HG03469 (cell line): Measurements from ENCODE around the gene NPR2.
A peak's percentile ranks its signal among the peaks of the same experiment; 100 is the strongest.

Experiments
- ATAC-seq: cut with Tn5 transposase; IDR thresholded peaks from one replicate; pipeline ENCODE4 v1.9.1; 2021; ENCODE audit warnings: mild to moderate bottlenecking, moderate library complexity, moderate number of reproducible peaks; ENCODE audit not compliant: unreplicated experiment

The NPR2 gene

DNA sequence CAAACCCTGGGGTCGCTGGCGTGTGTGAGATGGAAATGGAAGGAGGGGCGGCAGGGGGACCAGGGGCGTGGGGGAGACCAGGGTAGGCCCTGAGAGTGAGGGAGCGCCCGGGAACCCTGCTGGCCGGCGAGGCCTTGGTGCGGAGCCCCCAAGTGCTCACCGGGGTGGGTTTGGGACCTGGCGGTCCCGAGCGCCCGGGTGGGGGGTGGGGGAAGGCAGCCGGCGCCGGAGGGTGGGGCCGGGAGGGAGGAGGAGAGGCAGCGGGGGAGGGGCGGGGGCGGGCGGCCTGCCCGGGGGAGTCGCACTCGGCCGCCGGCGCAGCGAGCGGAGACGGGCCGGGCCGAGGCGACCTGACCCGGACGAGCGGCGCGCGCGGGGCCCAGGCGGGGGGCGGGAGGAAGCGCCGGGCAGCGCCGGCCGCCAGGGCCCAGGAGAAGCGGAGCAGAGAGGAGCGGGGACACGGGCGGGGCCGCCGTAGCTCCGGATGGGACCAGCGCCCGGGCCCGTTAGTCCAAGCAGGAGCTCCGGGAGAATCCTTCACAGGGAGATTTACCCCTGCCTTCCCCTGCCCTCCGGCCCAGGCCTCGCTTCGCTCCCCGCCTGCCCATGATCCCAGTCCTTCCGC, at the start of gene NPR2:
Gene NPR2 (plus strand): TSS at position 295 of the 625 bp plus-strand sequence. CDS start 818 bp downstream, outside the sequence.
- no peak for ATAC-seq

DNA sequence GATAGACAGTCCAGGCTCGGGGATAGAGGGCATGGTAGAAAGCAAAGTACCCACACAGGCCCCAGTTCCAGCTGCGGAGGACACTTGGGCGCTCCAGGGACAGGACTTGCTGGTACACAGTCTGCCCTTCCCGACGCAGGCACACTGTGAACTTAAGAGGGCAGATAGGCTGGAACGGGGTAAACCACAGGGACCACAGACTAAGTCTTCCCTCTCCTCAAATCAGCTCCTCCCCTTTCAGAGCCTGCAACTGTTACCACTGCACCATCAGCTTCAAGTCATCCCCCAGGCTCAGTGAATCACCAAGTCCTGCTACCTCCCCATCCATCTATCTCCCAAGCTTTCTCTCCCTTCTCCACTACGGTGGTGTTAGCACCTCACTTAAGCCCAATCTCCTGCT, 49.7 kb upstream of the NPR2 start:
- no peak for ATAC-seq

DNA sequence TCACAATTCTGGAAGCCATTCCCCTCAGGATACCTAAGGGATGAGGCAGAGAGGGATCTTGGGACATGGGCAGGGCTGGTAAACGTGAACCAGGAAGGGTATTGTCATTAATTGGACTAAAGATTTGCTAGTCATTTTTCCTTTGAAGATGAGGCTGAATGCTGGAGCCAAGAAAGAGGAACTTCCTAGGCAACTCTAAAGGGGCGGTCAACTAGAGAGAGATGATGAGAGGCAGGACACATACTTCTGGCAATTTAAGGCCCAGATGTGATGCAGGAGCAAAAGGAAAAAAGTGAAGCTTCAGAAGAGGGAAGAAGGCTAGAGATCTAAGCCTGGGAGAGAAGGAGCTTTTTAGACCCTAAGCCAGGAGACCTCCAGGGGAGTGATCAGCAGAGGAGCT, 47.9 kb upstream of the NPR2 start:
- no peak for ATAC-seq

DNA sequence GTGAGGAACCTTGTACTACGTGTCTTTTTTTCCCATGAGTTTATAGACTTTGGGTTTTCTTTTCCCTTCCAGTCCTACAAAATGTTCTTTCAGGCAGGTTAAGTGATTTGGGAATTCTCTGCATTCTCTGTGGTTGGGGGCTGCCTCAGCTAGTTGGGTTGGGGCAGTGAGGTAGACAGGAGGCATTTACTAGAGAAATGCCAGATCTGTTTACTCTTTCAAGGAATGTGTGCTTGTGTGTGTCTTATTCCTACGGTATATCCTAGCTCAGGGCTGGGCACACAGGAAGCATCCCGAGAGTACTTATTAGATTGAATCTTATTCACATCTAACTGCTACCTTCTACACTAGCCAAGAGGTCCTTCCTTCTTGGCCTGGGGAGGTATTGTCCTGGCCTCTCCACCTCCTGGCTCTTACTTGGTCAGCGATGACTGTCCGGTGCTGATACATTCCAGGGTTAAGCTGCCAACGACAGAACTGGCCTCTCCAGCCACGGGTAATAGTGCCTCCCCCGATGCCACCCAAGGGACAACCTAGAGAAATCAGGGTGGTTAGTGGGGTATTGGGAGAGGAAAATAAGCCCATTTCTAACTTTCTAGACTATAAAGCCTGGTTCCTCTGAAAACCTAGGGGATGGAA, 47.4 kb upstream of the NPR2 start:
- ATAC-seq, result no peak

DNA sequence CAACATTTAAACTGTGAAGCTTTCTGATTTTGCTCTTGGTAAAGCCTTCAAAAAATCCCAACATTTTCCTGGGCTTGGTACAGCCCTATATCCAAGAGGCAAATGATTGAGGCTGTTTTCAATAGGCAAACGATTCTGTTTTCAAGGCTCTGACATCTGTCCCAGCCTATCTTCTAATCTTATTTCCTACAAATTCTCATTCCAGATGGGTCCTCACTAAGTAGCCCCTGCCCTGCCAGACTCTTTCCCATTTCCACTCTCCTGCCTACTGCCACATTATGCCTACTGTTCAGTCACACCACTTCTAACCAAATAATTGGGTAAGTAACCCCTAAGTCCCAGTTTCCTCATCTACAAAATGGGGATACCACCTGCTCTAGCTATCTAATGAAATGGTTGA, 45.8 kb upstream of the NPR2 start:
- no peak for ATAC-seq

DNA sequence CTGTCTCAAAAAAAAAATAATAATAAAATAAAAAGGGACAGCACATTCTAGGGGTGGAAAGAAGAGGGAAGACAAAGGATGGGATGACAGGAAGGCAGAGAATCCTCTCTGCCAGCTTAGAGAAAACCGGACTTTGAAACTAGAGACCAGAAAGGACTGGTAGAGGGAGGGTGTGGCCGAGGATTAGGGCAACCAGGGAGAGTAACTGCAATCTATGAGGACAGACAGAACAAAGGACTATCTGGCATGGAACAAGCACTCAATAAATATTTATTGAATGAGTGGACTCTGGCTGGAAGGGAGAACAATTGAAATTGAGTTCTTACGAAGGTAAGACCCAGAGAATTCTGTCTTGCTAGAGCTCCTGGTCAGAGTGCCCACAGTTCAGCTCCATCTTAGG, 44.8 kb upstream of the NPR2 start:
- ATAC-seq, result no peak

DNA sequence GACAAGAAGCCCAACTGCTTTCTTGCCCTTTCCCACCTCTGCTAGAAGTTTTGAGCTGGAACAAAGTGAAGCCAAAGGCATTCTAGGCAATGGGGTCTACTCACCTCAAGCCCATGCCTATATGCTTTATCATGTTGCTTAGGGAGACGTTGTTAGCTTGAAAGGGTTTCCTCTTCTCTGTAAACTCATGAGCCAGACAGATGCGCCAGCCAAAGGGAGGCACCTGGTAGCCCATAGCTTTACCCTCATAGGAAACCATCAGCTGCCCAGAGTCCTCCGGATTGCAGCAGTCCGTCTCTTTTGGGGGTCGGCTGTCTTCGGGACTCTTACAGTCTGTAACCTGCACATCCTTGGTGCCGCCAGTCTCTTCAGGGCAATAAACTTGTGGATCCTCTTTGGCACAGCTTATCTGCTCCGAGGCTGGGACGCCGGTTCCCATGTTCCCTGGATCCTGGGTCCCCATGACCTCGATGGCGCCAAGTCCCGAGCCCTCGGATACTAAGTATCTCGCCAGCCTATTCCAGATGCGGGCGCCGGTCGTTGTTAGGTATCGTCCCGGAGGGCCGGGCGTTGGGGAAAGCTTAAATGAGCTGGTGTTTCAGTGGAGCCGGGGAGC, 43.0 kb upstream of the NPR2 start:
- no peak for ATAC-seq

DNA sequence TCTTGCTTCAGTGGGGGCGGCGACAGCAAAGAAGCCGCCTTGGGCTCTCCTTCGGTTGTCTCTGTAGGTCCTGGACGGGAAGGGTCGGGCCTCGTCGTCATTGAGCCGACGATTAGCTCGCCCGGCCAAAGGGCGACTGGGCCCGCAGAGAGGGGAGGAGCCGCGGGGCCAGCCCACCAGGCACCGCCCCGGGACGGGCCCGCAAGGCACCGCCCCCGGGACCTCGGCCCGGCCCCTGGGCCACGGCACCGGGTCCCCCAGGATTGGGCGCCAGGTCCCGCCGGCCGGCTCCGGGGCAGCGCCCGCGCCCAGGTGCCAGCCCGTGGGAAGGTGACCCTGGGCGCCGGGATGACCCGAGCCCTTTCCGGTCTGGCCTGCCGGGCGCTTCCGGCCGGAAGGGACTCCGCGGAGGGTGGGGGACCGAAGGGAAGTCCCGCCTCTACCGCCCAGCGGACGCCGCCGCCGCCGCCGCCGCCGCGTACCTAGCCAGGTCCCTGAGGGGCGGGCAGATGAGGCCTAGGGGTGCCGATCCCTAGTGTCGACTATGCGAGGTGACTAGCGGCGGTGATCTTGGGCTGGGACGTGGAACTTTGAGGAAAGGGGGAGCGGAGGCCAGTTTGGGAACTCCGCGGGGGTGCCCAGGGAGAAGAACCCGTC, 42.4 kb upstream of the NPR2 start, which contains the start of the genes GBA2 and RGP1:
Gene GBA2 (minus strand): TSS at position 371 of the 657 bp plus-strand sequence. CDS start 524 bp downstream, outside the sequence.
Gene RGP1 (plus strand): TSS at position 430 of the 657 bp plus-strand sequence. CDS start 469 bp downstream, outside the sequence.
- ATAC-seq, result peak; percentile 54

DNA sequence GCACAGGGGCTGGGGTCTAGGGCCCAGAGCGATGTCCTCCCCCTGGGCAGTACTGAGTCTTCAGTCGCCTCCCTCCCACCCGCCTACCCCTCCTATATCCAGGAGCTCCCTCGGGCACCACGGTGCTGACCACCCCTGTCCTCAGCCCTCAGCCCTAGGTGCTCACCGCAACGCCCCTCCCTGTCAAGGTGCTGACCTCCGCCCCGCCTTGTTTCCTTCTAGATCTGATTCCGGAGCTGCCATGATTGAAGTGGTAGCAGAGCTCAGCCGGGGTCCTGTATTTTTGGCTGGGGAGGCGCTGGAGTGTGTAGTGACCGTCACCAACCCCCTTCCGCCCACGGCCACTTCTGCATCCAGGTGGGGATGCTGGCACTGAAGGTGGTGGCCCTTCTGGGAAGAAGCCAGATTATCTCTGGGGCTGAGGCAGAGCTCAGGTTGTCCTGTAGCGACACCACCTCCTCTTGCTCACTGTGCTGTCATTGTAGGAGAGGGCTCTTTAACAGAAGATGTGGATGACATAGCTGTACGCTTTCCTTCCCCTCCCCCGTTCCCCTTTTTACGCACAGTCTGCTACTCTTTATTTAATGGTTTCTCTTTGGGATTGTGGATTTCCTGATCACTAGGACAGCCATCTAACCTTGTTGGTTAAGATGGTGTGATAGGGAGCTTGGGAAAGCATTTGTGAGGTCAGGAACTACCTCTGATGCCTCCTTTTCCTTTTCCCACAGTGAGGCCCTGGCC, 41.7 kb upstream of the NPR2 start:
- ATAC-seq, result no peak

DNA sequence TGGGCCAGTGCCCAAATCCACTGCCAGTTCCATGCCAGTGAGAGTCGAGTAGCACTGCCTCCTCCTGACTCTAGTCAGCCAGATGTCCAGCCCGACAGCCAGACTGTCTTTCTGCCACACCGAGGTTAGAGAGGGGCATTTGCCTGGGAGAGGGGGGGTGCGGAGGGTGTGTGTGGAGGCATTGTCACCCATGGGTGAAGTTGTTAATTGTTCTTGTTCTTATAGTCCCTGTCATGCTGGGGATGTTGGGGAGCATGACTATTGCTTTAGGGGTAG, 41.2 kb upstream of the NPR2 start:
- no peak for ATAC-seq

DNA sequence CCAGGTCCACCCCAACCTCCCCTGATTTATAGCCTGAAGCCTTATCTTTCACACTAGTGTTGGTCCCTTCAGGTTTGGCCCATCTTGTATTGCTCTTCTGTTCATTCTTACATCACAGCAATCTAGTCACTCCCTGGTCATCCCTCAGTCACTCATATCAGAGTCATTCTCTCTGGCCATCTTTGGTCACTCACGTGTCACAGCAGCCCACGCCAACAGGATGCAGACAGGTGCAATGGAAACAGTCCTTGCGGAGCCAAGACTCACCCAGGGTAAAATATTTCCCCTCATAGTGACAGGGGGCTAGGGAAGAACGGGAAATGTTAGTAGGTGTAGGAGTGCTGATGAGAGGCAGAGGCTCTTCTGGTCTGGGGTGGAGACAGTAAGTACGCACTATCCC, 37.9 kb upstream of the NPR2 start:
- no peak for ATAC-seq

DNA sequence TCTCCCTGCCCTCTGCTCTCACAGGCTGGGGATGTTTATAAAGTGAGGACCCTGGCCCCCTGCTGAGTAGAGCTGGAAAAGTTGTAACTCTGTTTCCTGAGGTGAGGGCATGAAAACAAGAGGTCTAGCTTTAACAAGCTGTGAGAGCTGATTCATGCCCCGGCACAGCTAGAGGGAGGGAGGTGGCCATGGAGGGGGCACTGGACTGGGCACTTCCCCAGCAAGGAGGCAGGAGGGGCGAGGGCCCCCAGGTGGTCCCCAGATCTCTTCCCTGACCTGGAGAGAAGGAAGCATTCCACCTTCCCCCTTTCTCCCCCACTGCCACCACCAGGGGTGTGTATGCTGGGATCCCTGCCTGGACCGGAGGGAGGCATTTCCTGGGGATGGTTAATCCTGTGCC, 37.1 kb upstream of the NPR2 start, which contains the start of gene MSMP:
Gene MSMP (minus strand): TSS at position 13 of the 400 bp plus-strand sequence. CDS start 147 bp downstream, outside the sequence.
- ATAC-seq, result no peak

DNA sequence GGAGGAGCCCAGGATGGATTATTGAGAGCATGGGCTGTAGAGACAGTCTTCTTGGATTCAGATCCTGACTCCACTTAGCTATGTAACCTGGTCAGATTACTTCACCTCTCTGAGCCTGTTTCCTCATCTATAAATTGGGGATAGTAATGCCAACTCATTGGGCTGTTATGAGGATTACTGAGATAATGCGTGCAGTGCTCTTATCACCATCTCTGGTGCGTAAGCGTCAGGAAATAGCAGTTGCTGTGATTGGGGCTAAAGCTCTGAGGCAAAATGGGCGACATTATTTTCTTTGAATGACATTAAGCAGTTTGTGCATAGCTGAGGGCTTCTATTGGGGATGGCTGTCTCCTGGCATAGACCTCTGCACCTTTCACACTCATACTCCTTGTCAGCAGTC, 36.3 kb upstream of the NPR2 start:
- ATAC-seq, result no peak

DNA sequence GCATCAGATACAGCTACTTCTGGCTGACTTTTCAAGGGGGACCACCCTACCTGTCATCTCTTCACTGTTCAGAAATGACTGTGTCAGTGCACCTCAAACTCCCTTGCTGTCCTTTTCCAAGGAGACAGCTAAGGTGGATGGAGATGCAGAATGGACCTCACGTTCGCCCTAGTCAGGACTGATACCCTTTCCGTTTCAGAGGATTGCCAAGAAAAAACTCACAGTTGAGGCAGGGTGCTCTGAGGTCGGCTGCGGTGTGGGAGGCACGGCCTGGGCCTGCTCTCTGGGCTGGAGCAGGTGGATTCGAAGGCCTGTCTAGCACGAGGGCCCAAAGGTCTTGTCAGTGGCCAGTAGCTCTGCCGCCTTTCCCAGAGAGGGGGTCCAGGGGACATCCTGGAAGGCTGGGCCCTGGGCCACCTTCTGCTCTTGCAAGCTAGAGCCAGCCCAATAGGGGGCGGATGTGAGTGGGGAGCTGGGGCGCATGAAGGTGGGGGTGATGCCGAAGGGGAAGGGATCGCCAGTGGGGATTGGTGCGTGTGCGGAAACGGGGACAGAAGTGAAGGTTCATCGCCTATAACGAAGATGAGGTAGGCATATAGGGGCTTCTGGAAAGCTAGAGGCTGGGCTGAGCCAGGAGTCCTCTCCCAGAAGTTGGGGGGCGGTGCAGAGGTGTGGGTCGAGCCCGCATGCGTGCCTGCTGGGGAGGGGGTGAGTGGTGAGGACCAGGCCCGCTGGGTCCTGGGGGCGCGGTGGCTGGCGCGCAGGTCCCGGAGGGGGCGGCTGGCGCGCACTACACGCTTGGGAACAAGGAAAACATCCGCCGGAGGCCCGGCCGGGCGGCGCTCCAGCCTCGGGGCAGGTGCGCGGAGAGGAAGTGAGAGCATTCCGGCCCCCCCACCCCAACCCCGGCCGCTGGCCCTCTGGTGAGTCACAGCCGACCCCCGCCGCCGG, 34.8 kb upstream of the NPR2 start:
- ATAC-seq, result no peak

DNA sequence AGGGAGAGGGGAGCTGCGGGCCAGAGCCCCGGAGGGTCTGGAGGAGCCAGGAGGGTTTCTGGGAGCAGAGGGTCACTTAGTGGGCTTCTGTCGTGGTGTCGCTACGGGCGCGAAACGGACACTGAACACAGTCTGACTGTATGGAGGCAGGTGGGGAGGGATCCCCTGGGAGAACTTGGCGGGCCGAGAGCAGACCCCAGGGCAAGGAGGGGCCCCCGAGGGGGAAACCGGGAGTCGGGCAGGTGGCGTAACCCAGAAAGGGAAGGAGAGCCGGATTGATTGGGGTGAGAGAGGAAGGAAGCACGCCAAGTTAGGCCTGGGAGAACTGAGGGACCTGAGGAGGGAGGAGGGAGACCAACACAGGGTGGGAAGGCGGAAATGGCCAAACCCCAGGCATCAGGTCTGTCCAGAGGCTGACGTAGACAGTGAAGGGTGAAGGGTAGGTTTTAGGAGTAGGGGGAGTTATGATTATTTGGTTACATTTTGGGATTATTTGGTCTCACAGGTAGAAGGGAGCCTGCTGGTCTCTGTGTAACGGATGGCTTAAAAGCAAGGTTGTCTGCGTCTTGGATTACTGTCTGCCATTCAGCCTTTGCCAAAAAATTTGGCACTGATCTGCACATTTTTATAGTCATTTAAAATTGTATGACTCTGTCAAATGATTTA, 34.0 kb upstream of the NPR2 start:
- ATAC-seq, result no peak

DNA sequence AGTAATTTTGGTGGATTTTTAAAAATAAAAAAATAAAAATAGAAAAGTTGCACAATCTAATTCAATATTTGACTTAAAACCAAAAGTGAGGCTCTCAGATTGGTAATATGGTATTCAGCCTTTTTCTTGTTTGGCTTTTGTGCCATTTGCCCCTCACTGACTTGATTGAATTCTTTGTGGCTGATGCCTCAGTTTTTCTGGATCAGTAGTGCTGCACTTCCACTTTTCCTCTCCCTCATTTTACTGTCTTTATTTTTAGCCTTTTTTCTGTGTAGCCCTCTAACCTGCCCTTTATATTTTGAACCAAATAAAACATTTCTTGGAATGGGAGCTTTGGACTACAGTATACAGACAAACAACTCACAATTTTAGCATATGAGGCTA, 33.5 kb upstream of the NPR2 start:
- ATAC-seq, result no peak

DNA sequence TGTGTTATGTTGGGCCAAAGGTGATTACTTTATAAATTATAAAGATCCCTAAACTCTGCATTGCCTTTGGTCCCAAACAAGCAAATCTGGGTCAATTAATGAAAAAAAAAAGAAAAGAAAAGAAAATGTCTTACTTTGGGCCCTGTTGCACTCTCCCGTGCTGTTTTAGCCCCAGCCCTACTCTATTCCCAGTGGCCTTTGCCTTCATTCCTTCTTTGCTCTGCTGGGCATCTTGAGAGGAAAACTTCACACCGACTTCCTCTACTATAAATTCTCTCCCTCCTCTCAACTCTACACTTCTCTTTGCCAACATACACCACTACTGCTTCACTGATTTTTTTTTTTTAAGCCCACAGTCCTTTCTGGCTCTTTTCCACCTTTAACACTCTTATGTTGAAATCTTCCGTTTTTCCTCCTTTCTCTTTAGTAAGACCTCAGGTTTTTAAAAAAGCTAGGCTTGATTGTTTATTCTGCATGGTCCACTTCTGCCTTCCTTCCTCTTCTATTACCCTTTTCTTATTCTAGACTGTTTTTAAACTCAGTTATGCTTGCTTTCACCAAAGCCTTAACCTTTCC, 32.8 kb upstream of the NPR2 start:
- no peak for ATAC-seq

DNA sequence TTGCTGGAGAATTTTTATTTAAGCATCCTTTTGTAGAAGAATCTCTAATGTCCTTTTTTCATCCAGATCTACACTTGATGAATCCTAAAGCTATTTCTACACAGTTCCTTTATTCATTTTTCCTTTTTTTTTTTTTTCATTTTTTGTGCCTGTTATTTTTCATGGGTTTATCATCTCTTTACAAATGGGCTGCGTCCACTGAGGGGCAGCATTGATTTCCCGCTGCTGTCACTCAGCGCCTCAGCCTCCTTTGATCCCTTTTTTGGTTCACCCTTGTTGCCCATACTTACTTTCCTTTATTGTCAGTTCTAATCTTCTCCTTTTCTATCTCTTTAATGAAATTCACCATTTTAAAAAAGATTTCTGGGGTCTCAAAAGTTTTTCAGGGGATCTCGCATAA, 31.6 kb upstream of the NPR2 start:
- ATAC-seq, result no peak

DNA sequence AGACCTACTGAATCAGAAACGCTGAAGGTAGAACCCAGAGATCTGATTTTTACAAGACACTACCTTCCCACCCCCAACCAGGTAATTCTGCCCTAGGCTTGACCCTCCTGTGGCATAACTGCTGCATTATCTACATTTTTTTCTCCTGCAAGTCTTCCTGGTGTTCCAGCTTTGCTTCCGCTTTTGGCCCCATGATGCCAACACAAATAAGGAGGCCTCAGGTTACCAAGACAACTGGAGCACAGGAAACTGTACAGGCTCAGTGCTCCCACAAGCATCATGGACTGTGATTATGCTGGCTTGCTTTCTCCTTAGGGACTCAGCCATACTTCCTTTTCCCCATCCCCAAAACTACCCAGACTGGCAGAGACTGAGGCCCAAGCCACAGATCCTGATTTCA, 30.7 kb upstream of the NPR2 start:
- no peak for ATAC-seq
